Liver (tissue), 9 donors: ENCODE measurements around the gene RUNX1. TPM values are rescaled to one million over a fixed set of nuclear protein-coding genes. Genes with fewer than 3 reads are reported as not detected.

Experiments used
- DNase-seq: peaks from one replicate; pipeline ENCODE4 v3.0.0-alpha.2; 2017; ENCODE audit warnings: low spot score
- H3K27ac ChIP-seq, 2 donors: one replicate each; pipeline ENCODE4 v1.7.0; 2013; ENCODE audit warnings: inconsistent platforms in 2 of 2, low read length in 2 of 2, control low read depth in 1 of 2, low read depth in 1 of 2, mild to moderate bottlenecking in 1 of 2
- H3K27me3 ChIP-seq, 4 donors: one replicate each; pipeline versions ENCODE4 v1.6.1 to v1.7.0; 2013; ENCODE audit warnings: low read length in 3 of 4, inconsistent platforms in 1 of 4, mild to moderate bottlenecking in 1 of 4, moderate library complexity in 1 of 4; ENCODE audit not compliant: control insufficient read depth in 4 of 4, insufficient read depth in 4 of 4
- H3K36me3 ChIP-seq, 4 donors: one replicate each; pipeline versions ENCODE4 v1.6.1 to v1.7.0; 2013; ENCODE audit warnings: low read length in 3 of 4, mild to moderate bottlenecking in 3 of 4, low read depth in 1 of 4, moderate library complexity in 1 of 4; ENCODE audit not compliant: control insufficient read depth in 4 of 4, insufficient read depth in 3 of 4
- H3K4me1 ChIP-seq, 4 donors: one replicate each; pipeline versions ENCODE4 v1.6.1 to v1.7.0; 2013; ENCODE audit warnings: low read length in 3 of 4, mild to moderate bottlenecking in 3 of 4, moderate library complexity in 1 of 4; ENCODE audit not compliant: control insufficient read depth in 4 of 4, insufficient read depth in 4 of 4
- H3K4me3 ChIP-seq, 3 donors: one replicate each; pipeline versions ENCODE4 v1.6.1 to v1.7.0; 2013; ENCODE audit warnings: low read length in 3 of 3, control low read depth in 1 of 3, low read depth in 1 of 3, mild to moderate bottlenecking in 1 of 3
- H3K9ac ChIP-seq, 2 donors: one replicate each; pipeline ENCODE4 v1.7.0; 2013; ENCODE audit warnings: low read length in 2 of 2, mild to moderate bottlenecking in 2 of 2, moderate library complexity in 2 of 2, control low read depth in 1 of 2, low read depth in 1 of 2
- H3K9me3 ChIP-seq, 4 donors: one replicate each; pipeline versions ENCODE4 v1.6.1 to v1.7.0; 2013; ENCODE audit warnings: low read length in 3 of 4; ENCODE audit not compliant: control insufficient read depth in 4 of 4
- EGR1 ChIP-seq, 2 donors: IDR thresholded peaks; 2 replicates each; pipeline ENCODE4 v1.6.1; 2016 to 2018; ENCODE audit warnings: antibody characterized with exemption in 2 of 2, low read depth in 2 of 2
- FOXA1 ChIP-seq: IDR thresholded peaks from 2 replicates; pipeline ENCODE4 v1.6.1; 2016; ENCODE audit warnings: antibody characterized with exemption
- FOXA2 ChIP-seq: IDR thresholded peaks from 2 replicates; pipeline ENCODE4 v1.6.1; 2016; ENCODE audit warnings: antibody characterized with exemption
- GABPA ChIP-seq, 2 donors: IDR thresholded peaks in 1 of 2; conservative IDR thresholded peaks in 1 of 2; 2 replicates each; pipeline ENCODE4 v1.6.1; 2016; ENCODE audit warnings: antibody characterized with exemption in 2 of 2, mild to moderate bottlenecking in 1 of 2, moderate library complexity in 1 of 2
- HNF4A ChIP-seq, 2 donors: conservative IDR thresholded peaks; 2 replicates each; pipeline ENCODE4 v1.6.1; 2016; ENCODE audit warnings: antibody characterized with exemption in 2 of 2, mild to moderate bottlenecking in 2 of 2
- HNF4G ChIP-seq: IDR thresholded peaks from 2 replicates; pipeline ENCODE4 v1.6.1; 2016; ENCODE audit warnings: antibody characterized with exemption
- JUND ChIP-seq, 2 donors: IDR thresholded peaks; 2 replicates each; pipeline ENCODE4 v1.6.1; 2016; ENCODE audit warnings: antibody characterized with exemption in 2 of 2
- RXRA ChIP-seq, 2 donors: IDR thresholded peaks; 2 replicates each; pipeline ENCODE4 v1.6.1; 2017 to 2018; ENCODE audit warnings: antibody characterized with exemption in 2 of 2, mild to moderate bottlenecking in 1 of 2
- SP1 ChIP-seq: IDR thresholded peaks from 2 replicates; pipeline ENCODE4 v1.6.1; 2018; ENCODE audit warnings: antibody characterized with exemption, mild to moderate bottlenecking
- YY1 ChIP-seq: IDR thresholded peaks from 2 replicates; pipeline ENCODE4 v1.6.1; 2016; ENCODE audit warnings: antibody characterized with exemption, mild to moderate bottlenecking
- WGBS: extraction: QIAGEN DNeasy Blood & Tissue Kit; methylation state at CpG from one replicate; pipeline ENCODE4 v1.1.7; 2013; 5-methylcytosine and 5-hydroxymethylcytosine counted together
- polyA plus RNA-seq, 2 donors: library from polyadenylated mRNA; stranded (reverse) in 1 of 2; unstranded in 1 of 2; fragments of 200-250 nt in 1 of 2; fragments of >200 nt in 1 of 2; fragmentation: Nextera tagmentation in 1 of 2; extraction: Ambion mirVana in 1 of 2; gene quantifications; one replicate each; pipeline versions ENCODE4 v1.2.1 to v1.2.3, GENCODE V29; 2013 to 2015
- total RNA-seq, 2 donors: library from RNA; depleted of rRNA; stranded (reverse); fragments of >200 nt; gene quantifications; one replicate each; pipeline ENCODE4 v1.2.3, GENCODE V29; 2014
- TF ChIP-seq, protein P1 (sequence below): IDR thresholded peaks from 2 replicates; pipeline ENCODE4 v1.6.1; 2016; ENCODE audit warnings: antibody characterized with exemption
- donor health status: healthy.
- donor health status: healthy.
- donor health status: healthy.
- donor health status: healthy.
- donor health status: healthy.

Gene RUNX1
- total and polyA plus RNA-seq, 4 donors: 0.98 to 7.2 (median 3.1) TPM

DNA sequence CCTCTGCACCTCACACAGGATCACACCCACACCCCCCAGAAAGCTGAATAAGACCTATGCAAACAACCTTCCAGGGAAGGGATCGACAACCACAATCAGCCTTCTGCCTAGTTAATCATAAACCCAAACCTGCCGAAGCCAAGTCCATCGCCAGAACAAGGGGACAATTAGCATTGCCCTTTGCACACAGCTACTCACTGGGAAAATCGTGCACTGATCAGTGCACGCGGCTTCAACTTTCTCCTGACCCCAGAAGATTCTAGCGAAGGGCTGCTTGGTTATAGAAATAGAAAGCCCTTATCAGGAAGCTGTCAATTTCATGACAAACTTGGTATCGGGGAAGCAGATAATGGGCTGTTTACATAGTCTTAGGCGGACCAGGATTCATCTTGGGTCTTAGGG is 29.5 kb downstream of the RUNX1 start (continued):
- TF ChIP-seq GABPA (IDR thresholded peaks at IDR 0.05 in 1 of 2, conservative IDR thresholded peaks at IDR 0.05 in 1 of 2) (no peak), JUND (IDR thresholded peaks at IDR 0.05) (peak in 1 of 2 donors; percentile 55), RXRA (IDR thresholded peaks at IDR 0.05) (peak; percentile 61 to 80), YY1 (no peak), FOXA1 (peak; percentile 41)
- TF ChIP-seq, protein P1, sequence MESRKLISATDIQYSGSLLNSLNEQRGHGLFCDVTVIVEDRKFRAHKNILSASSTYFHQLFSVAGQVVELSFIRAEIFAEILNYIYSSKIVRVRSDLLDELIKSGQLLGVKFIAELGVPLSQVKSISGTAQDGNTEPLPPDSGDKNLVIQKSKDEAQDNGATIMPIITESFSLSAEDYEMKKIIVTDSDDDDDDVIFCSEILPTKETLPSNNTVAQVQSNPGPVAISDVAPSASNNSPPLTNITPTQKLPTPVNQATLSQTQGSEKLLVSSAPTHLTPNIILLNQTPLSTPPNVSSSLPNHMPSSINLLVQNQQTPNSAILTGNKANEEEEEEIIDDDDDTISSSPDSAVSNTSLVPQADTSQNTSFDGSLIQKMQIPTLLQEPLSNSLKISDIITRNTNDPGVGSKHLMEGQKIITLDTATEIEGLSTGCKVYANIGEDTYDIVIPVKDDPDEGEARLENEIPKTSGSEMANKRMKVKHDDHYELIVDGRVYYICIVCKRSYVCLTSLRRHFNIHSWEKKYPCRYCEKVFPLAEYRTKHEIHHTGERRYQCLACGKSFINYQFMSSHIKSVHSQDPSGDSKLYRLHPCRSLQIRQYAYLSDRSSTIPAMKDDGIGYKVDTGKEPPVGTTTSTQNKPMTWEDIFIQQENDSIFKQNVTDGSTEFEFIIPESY: peak; percentile 41

DNA sequence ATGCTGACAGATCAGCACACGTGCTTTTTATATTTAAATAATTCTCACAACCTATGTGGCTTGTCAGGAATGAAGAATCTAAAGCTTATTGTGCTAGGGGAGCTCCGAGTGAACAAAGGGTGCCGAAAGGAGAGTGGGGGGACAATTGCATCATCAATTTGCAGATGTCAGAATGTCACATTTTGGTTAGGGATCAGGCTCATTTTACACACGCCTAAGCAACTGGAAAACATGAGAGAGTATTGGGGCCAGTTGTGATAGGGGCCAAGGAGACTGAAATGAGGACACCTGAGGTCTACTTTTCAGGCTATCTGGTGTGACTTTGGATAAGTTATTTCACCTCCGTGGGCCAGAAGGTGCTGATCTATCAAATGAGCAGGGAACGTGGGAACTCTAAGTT is 31.8 kb downstream of the RUNX1 start:
- H3K4me1 ChIP-seq: peaks cover 0 to 18% (median 14%) of the 10 kb centered on the region in 4 donors
- H3K9me3 ChIP-seq: no peaks in the 10 kb centered on the region
- H3K27me3 ChIP-seq: no peaks in the 10 kb centered on the region
- no peaks in the 10 kb centered on the region for H3K36me3 ChIP-seq
- H3K27ac ChIP-seq: no peak overlapping the region
- WGBS: 91% methylated on average over 6 of the region's 6 CpGs
- TF ChIP-seq HNF4A (conservative IDR thresholded peaks at IDR 0.05) (no peak), HNF4G (no peak)
- DNase-seq: no peak
- no peak overlapping the region for H3K4me3 ChIP-seq
- no peak overlapping the region for H3K9ac ChIP-seq

DNA sequence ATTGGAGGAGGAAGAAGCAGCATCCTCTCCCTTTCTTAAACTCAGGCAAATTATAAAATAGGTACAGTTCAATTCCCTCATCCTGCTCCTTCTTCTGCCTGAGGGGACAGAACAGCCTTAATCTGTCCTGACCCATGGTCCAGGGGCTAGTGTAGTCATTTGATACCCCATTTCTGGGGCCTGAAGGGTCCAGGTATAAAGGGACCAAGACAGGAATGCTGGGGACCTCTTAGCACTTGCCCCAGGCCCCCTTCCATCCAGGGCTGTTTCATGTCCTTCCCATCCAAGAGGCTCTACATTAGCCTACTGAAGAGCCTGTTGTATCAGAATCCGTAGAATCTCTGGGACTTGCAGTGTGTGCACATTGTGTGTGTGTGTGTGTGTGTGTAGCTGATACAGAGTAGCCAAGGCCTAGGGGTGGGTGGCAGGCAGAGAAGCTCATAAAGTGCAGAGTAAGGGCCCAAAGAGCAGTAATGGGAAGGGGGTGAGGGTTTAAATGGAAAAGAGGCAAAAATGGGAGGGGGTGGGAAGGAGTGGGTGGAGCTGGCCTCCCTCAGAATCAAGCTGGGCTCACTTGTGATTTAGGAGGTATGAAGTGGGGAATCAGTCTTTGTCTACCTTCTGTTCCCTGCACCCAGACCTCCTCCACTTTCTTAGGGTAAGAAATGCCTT is 32.4 kb downstream of the RUNX1 start:
- Histone ChIP-seq H3K27me3 (no peaks in the 10 kb centered on the region), H3K4me3 (no peak overlapping the region), H3K4me1 (peaks cover 0 to 18% (median 14%) of the 10 kb centered on the region in 4 donors), H3K27ac (no peak overlapping the region), H3K9ac (no peak overlapping the region), H3K9me3 (no peaks in the 10 kb centered on the region), H3K36me3 (no peaks in the 10 kb centered on the region)
- DNase-seq: no peak
- TF ChIP-seq JUND (IDR thresholded peaks at IDR 0.05): no peak
- TF ChIP-seq GABPA (IDR thresholded peaks at IDR 0.05 in 1 of 2, conservative IDR thresholded peaks at IDR 0.05 in 1 of 2): no peak
- TF ChIP-seq EGR1 (IDR thresholded peaks at IDR 0.05; ENCODE audit: low read depth in 2 of 2): no peak
- no peak for TF ChIP-seq FOXA2
- TF ChIP-seq RXRA (IDR thresholded peaks at IDR 0.05): no peak
- no peak for TF ChIP-seq FOXA1
- no peak for TF ChIP-seq SP1
- 94% methylated on average over 1 of the region's 1 CpG for WGBS

DNA sequence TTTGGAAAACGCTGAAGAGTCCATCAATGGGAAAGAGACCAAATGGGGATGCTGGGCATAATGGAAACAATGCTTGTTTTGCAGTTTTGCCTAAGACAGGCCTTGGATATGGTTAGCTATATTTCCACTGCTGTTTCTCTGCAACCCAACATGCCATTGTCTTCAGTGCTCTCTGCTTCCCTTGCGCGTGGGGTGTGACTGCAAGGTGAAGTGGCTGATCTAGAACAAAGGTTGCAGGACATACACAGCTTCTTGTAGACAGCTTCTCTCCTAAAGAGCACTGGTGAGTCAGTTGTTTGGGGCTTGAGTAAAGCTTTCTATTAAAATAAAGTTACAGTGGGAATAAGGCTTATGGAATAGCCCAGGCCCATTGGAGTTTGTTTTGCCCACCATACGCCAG is 33.0 kb downstream of the RUNX1 start:
- WGBS: 95% methylated on average over 4 of the region's 4 CpGs
- no peak overlapping the region for H3K4me3 ChIP-seq
- no peak overlapping the region for H3K27ac ChIP-seq
- no peak for DNase-seq
- TF ChIP-seq EGR1 (IDR thresholded peaks at IDR 0.05; ENCODE audit: low read depth in 2 of 2): no peak
- no peaks in the 10 kb centered on the region for H3K36me3 ChIP-seq
- H3K9ac ChIP-seq: no peak overlapping the region
- peaks cover 0 to 18% (median 14%) of the 10 kb centered on the region in 4 donors for H3K4me1 ChIP-seq
- H3K27me3 ChIP-seq: no peaks in the 10 kb centered on the region
- H3K9me3 ChIP-seq: no peaks in the 10 kb centered on the region
